B cell (primary cell): ENCODE data around the gene IFT88. TPM values are rescaled to one million over a fixed set of nuclear protein-coding genes. Genes with fewer than 3 reads are reported as not detected.

Source experiments
- ATAC-seq: fragments of 200-7000 bp; cut with Tn5 transposase; one replicate; pipeline ENCODE4 v1.10.0; 2021; ENCODE audit warnings: low read depth, mild to moderate bottlenecking, moderate number of reproducible peaks, moderate library complexity
- CTCF ChIA-PET: fragments of 350-600 bp; sonication (Branson Sonifier 250); formaldehyde crosslinking; loops from one replicate; lab custom pipeline; 2021; ENCODE audit warnings: antibody characterized with exemption, inconsistent platforms; lab: Charles Lee
- POLR2A ChIA-PET: fragments of 350-600 bp; sonication (Branson Sonifier 250); formaldehyde crosslinking; loops from one replicate; lab custom pipeline; 2021; ENCODE audit warnings: antibody characterized with exemption; lab: Charles Lee
- DNase-seq: peaks from one replicate; pipeline ENCODE4 v3.0.0; 2013
- H2AFZ ChIP-seq: 2 replicates; pipeline ENCODE4 v1.6.1; 2012; ENCODE audit warnings: mild to moderate bottlenecking, low read depth, low read length; ENCODE audit not compliant: insufficient read depth, poor library complexity, severe bottlenecking
- H3K27ac ChIP-seq, 2 donors: 1 replicate in 1 of 2; 2 replicates in 1 of 2; pipeline ENCODE4 v1.5.1; 2012 to 2013; ENCODE audit warnings: low read length in 2 of 2, mild to moderate bottlenecking in 2 of 2, moderate library complexity in 1 of 2
- H3K27me3 ChIP-seq, 4 experiments: fragments of 200-600 bp in 1 of 4; sonication (generic) in 1 of 4; replicated peaks in 1 of 4; 1 replicate in 2 of 4; 2 replicates in 2 of 4; pipeline versions ENCODE4 v1.6.1 to v1.7.0; 2013 to 2016; ENCODE audit warnings: low read length in 3 of 4, mild to moderate bottlenecking in 2 of 4, mixed read lengths in 1 of 4, moderate library complexity in 1 of 4; ENCODE audit not compliant: insufficient read depth in 4 of 4, control insufficient read depth in 3 of 4; ENCODE audit errors: control extremely low read depth in 1 of 4
- H3K36me3 ChIP-seq, 2 experiments: replicated peaks in 1 of 2; 1 replicate in 1 of 2; 2 replicates in 1 of 2; pipeline versions ENCODE4 v1.6.1 to v1.7.1; 2013; ENCODE audit warnings: low read length in 1 of 2; ENCODE audit not compliant: insufficient read depth in 2 of 2, control insufficient read depth in 1 of 2; ENCODE audit errors: control extremely low read depth in 1 of 2, extremely low read depth in 1 of 2
- H3K4me1 ChIP-seq, 2 donors: fragments of 200-600 bp in 1 of 2; sonication (generic) in 1 of 2; 1 replicate in 1 of 2; 2 replicates in 1 of 2; pipeline versions ENCODE4 v1.5.1 to v1.6.1; 2013 to 2017; ENCODE audit warnings: low read length in 2 of 2; ENCODE audit not compliant: control insufficient read depth in 2 of 2, insufficient read depth in 2 of 2
- H3K4me2 ChIP-seq: replicated peaks from 2 replicates; pipeline ENCODE3; 2012; ENCODE audit warnings: mild to moderate bottlenecking, low read depth, low read length; ENCODE audit not compliant: poor library complexity, severe bottlenecking
- H3K4me3 ChIP-seq, 5 experiments: fragments of 200-600 bp in 1 of 5; sonication (generic) in 1 of 5; 1 replicate in 3 of 5; 2 replicates in 2 of 5; pipeline versions ENCODE4 v1.5.1 to v1.7.0; 2011 to 2016; ENCODE audit warnings: low read length in 4 of 5, mild to moderate bottlenecking in 4 of 5, low read depth in 2 of 5, control low read depth in 1 of 5, moderate library complexity in 1 of 5; ENCODE audit not compliant: insufficient read depth in 1 of 5; ENCODE audit errors: control extremely low read depth in 1 of 5, extremely low read depth in 1 of 5
- H3K79me2 ChIP-seq: fragments of 200-600 bp; sonication (generic); one replicate; pipeline ENCODE4 v1.6.0; 2016; ENCODE audit warnings: low read length; ENCODE audit not compliant: control insufficient read depth, insufficient read depth
- H3K9ac ChIP-seq: fragments of 200-600 bp; sonication (generic); 2 replicates; pipeline ENCODE4 v1.6.1; 2017; ENCODE audit warnings: mild to moderate bottlenecking, low read length, moderate library complexity
- H3K9me3 ChIP-seq, 3 donors: one replicate each; pipeline versions ENCODE4 v1.6.1 to v1.7.1; 2013; ENCODE audit warnings: low read length in 2 of 3; ENCODE audit not compliant: control insufficient read depth in 2 of 3, insufficient read depth in 1 of 3; ENCODE audit errors: control extremely low read depth in 1 of 3
- H4K20me1 ChIP-seq: 2 replicates; pipeline ENCODE4 v1.6.0; 2012; ENCODE audit warnings: mild to moderate bottlenecking, low read length; ENCODE audit not compliant: insufficient read depth, control insufficient read depth, poor library complexity, severe bottlenecking
- H3K27ac Mint-ChIP-seq: one replicate; pipeline ENCODE4 v1.8.0; 2021; ENCODE audit warnings: mixed read lengths
- H3K27me3 Mint-ChIP-seq: one replicate; pipeline ENCODE4 v1.8.0; 2021; ENCODE audit warnings: mixed read lengths
- H3K4me1 Mint-ChIP-seq: one replicate; pipeline ENCODE4 v1.8.0; 2021; ENCODE audit warnings: mixed read lengths
- H3K4me3 Mint-ChIP-seq: one replicate; pipeline ENCODE4 v1.8.0; 2021; ENCODE audit warnings: mixed read lengths
- H3K9me3 Mint-ChIP-seq: one replicate; pipeline ENCODE4 v1.8.0; 2022; ENCODE audit warnings: mixed read lengths; ENCODE audit not compliant: insufficient read depth
- CTCF ChIP-seq: fragments of 200-600 bp; IDR thresholded peaks from one replicate; pipeline ENCODE4 v1.8.0; 2022; ENCODE audit warnings: antibody characterized with exemption, mild to moderate bottlenecking
- EZH2 ChIP-seq: IDR thresholded peaks from 2 replicates; pipeline ENCODE4 v1.6.1; 2012; ENCODE audit warnings: borderline replicate concordance, low read depth, mild to moderate bottlenecking, moderate library complexity, low read length; ENCODE audit not compliant: insufficient read depth, poor library complexity, severe bottlenecking
- WGBS: methylation state at CpG from one replicate; pipeline ENCODE4 v1.1.5; 2013; ENCODE audit warnings: missing lambda C conversion rate; ENCODE audit not compliant: insufficient coverage; 5-methylcytosine and 5-hydroxymethylcytosine counted together
- intact Hi-C: fragments of 100-400 bp; cut with micrococcal nuclease; formaldehyde crosslinking; loops from one replicate; pipeline ENCODE4 v1.10.0; 2022
- polyA plus RNA-seq: library from polyadenylated mRNA; depleted of rRNA; stranded (reverse); fragments of >200 nt; gene quantifications from 2 replicates; pipeline ENCODE4 v1.2.3, GENCODE V29; 2012
- total RNA-seq, 2 donors: library from RNA; stranded (reverse); fragments of 120-200 nt in 1 of 2; gene quantifications; 1 replicate in 1 of 2; 2 replicates in 1 of 2; pipeline versions ENCODE4 v1.2.3 to v1.2.4, GENCODE V29; 2013 to 2022

Gene IFT88
- total and polyA plus RNA-seq, 2 donors (not counting 1 experiment from before 2014, with no cell fraction given): 8.0 to 23.3 TPM

- TF ChIP-seq CTCF (no peak), EZH2 (no peak)
- H3K4me2 ChIP-seq: no peak overlapping the region
Measured at GRCh38 chr13:20565115-20565736, 1.7 kb upstream of the IFT88 start.

GRCh38 chr13:20566468-20566897, 474 bp upstream of the IFT88 start:
- peaks cover 3% of the 10 kb centered on the region for H3K79me2 ChIP-seq
- 6% methylated on average over 14 of the region's 21 CpGs for WGBS
- TF ChIP-seq CTCF (no peak), EZH2 (no peak)
- Mint-ChIP-seq H3K27me3 (no peaks in the 10 kb centered on the region), H3K9me3 (peaks cover 2% of the 10 kb centered on the region), H3K4me3 (peak overlapping the region; percentile 94), H3K27ac (peak overlapping the region; percentile 93), H3K4me1 (peaks cover 17% of the 10 kb centered on the region)
- ChIA-PET CTCF (interaction anchor here (1.6 kb wide), 1 partner anchor 42 kb away, joined by 3 read pairs; no protein-coding TSS in a partner anchor), POLR2A (interaction anchor here (0.9 kb wide), 1 partner anchor 22 kb away, joined by 4 read pairs; no protein-coding TSS in a partner anchor)
- peak overlapping the region; percentile 64 to 72 (median 67) for H3K4me3 ChIP-seq
- DNase-seq (no peak), ATAC-seq (peak; percentile 52)
- peak overlapping the region; percentile 75 for H3K4me2 ChIP-seq
- peak overlapping the region; percentile 89 for H2AFZ ChIP-seq
- no peaks in the 10 kb centered on the region for H3K36me3 ChIP-seq
- intact Hi-C loops: loop anchor here (2.0 to 10.0 kb wide), 6 partner anchors 20 to 704 kb away; partner anchors contain the start of genes EEF1AKMT1, IL17D, ZMYM2 and ZMYM5
- H4K20me1 ChIP-seq: no peaks in the 10 kb centered on the region
- H3K27me3 ChIP-seq: no peaks in the 10 kb centered on the region
- peak overlapping the region; percentile 55 to 80 for H3K27ac ChIP-seq
- peak overlapping the region; percentile 72 for H3K9ac ChIP-seq
- peaks cover 11 to 12% of the 10 kb centered on the region in 2 donors for H3K4me1 ChIP-seq
- peaks cover 0 to 14% (median 0%) of the 10 kb centered on the region in 3 donors for H3K9me3 ChIP-seq

More at GRCh38 chr13:20565115-20565736, 1.7 kb upstream of the IFT88 start:
- ChIA-PET POLR2A (no interaction called here), CTCF (interaction anchor here (1.4 kb wide), 1 partner anchor 72 kb away, joined by 3 read pairs; no protein-coding TSS in a partner anchor)
- no peaks in the 10 kb centered on the region for H3K27me3 Mint-ChIP-seq
- Histone ChIP-seq H3K4me1 (peaks cover 11 to 12% of the 10 kb centered on the region in 2 donors), H2AFZ (no peak overlapping the region), H3K27me3 (no peaks in the 10 kb centered on the region), H3K9ac (no peak overlapping the region), H3K79me2 (peaks cover 3% of the 10 kb centered on the region), H4K20me1 (no peaks in the 10 kb centered on the region), H3K4me3 (no peak overlapping the region), H3K36me3 (no peaks in the 10 kb centered on the region), H3K9me3 (peaks cover 0 to 14% (median 0%) of the 10 kb centered on the region in 3 donors), H3K27ac (no peak overlapping the region)
- no peak for DNase-seq
- H3K27ac Mint-ChIP-seq: peak overlapping the region; percentile 32
- ATAC-seq: no peak
- H3K9me3 Mint-ChIP-seq: peaks cover 2% of the 10 kb centered on the region
- peaks cover 17% of the 10 kb centered on the region for H3K4me1 Mint-ChIP-seq
- WGBS: 91% methylated on average over 6 of the region's 11 CpGs
- intact Hi-C loops: loop anchor here (5.0 to 10.0 kb wide), 3 partner anchors 210 to 610 kb away; partner anchors contain the start of genes EEF1AKMT1 and ZMYM2
- H3K4me3 Mint-ChIP-seq: peak overlapping the region; percentile 61
